Breast epithelium (tissue), 4 donors: Measurements from ENCODE around the gene CIB4. TPM values are rescaled to one million over a fixed set of nuclear protein-coding genes. Genes with fewer than 3 reads are reported as not detected.

ENCODE experiments used
- DNase-seq, 2 donors: peaks; one replicate each; pipeline ENCODE4 v3.0.0-alpha.2; 2019; ENCODE audit warnings: low spot score in 2 of 2
- H3K27ac ChIP-seq, 2 donors: fragments of 200-600 bp; sonication (generic) in 1 of 2; one replicate each; pipeline ENCODE4 v1.5.1; 2016 to 2019; ENCODE audit warnings: mild to moderate bottlenecking in 1 of 2
- H3K27me3 ChIP-seq, 2 donors: fragments of 200-600 bp; sonication (generic) in 1 of 2; one replicate each; pipeline versions ENCODE4 v1.5.1 to v1.6.0; 2017 to 2019; ENCODE audit warnings: control low read depth in 1 of 2, mild to moderate bottlenecking in 1 of 2
- H3K36me3 ChIP-seq: fragments of 200-600 bp; one replicate; pipeline ENCODE4 v1.5.1; 2019
- H3K4me1 ChIP-seq, 2 donors: fragments of 200-600 bp; sonication (generic); one replicate each; pipeline ENCODE4 v1.5.1; 2016 to 2019; ENCODE audit warnings: control low read depth in 1 of 2
- H3K4me3 ChIP-seq, 3 donors: fragments of 200-600 bp; sonication (generic); 1 replicate in 2 of 3; 2 replicates in 1 of 3; pipeline ENCODE4 v1.5.1; 2016 to 2019; ENCODE audit warnings: mild to moderate bottlenecking in 3 of 3, moderate library complexity in 2 of 3
- H3K9me3 ChIP-seq, 2 donors: fragments of 200-600 bp; sonication (generic) in 1 of 2; one replicate each; pipeline ENCODE4 v1.5.1; 2016 to 2019; ENCODE audit warnings: control low read depth in 1 of 2
- CTCF ChIP-seq, 3 donors: fragments of 450-650 bp; IDR thresholded peaks; one replicate each; pipeline ENCODE4 v1.5.1; 2016 to 2017; ENCODE audit warnings: antibody characterized with exemption in 3 of 3, mild to moderate bottlenecking in 3 of 3, moderate library complexity in 3 of 3
- POLR2A ChIP-seq: fragments of 450-650 bp; IDR thresholded peaks from one replicate; pipeline ENCODE4 v1.6.1; 2016; ENCODE audit warnings: antibody characterized with exemption, mild to moderate bottlenecking, moderate library complexity
- POLR2AphosphoS5 ChIP-seq, 3 donors: sonication (generic); formaldehyde crosslinking; IDR thresholded peaks; one replicate each; pipeline ENCODE4 v1.6.1; 2017; ENCODE audit warnings: antibody characterized with exemption in 3 of 3
- intact Hi-C: fragments of 100-400 bp; cut with DNase I; formaldehyde crosslinking; loops from one replicate; pipeline ENCODE4 v1.15.1; 2023; ENCODE audit warnings: low total_unique reads
- total RNA-seq, 3 donors: library from RNA; depleted of rRNA; stranded (reverse); fragments of >200 nt; gene quantifications; one replicate each; pipeline ENCODE4 v1.1.0, GENCODE V29; 2016

Gene CIB4
- total RNA-seq, 3 donors from 2014 or later: not detected

GRCh38 chr2:26675651-26676255 is 34.6 kb upstream of the CIB4 start:
- H3K4me1 ChIP-seq: no peaks in the 10 kb centered on the region
- no peak overlapping the region for H3K4me3 ChIP-seq
- DNase-seq: peak in 1 of 2 donors; percentile 43
- H3K27ac ChIP-seq: no peak overlapping the region
- TF ChIP-seq POLR2AphosphoS5 (IDR thresholded peaks at IDR 0.05): no peak
- no peak for TF ChIP-seq CTCF (IDR thresholded peaks at IDR 0.05)
- TF ChIP-seq POLR2A: no peak
- intact Hi-C loops: no loop called here
- H3K27me3 ChIP-seq: no peaks in the 10 kb centered on the region
- no peaks in the 10 kb centered on the region for H3K9me3 ChIP-seq
- no peaks in the 10 kb centered on the region for H3K36me3 ChIP-seq

GRCh38 chr2:26674771-26675170 is 33.6 kb upstream of the CIB4 start:
- Histone ChIP-seq H3K9me3 (no peaks in the 10 kb centered on the region), H3K4me1 (no peaks in the 10 kb centered on the region), H3K4me3 (no peak overlapping the region), H3K27ac (no peak overlapping the region), H3K27me3 (no peaks in the 10 kb centered on the region), H3K36me3 (no peaks in the 10 kb centered on the region)
- intact Hi-C loops: no loop called here
- TF ChIP-seq CTCF (IDR thresholded peaks at IDR 0.05) (no peak), POLR2AphosphoS5 (IDR thresholded peaks at IDR 0.05) (no peak), POLR2A (no peak)
- DNase-seq: peak in 1 of 2 donors; percentile 50

- Histone ChIP-seq H3K4me3 (no peak overlapping the region), H3K27me3 (no peaks in the 10 kb centered on the region), H3K36me3 (no peaks in the 10 kb centered on the region), H3K27ac (no peak overlapping the region), H3K4me1 (no peaks in the 10 kb centered on the region), H3K9me3 (no peaks in the 10 kb centered on the region)
- peak in 1 of 2 donors; percentile 22 for DNase-seq
- intact Hi-C loops: no loop called here
- TF ChIP-seq CTCF (IDR thresholded peaks at IDR 0.05) (no peak), POLR2A (no peak), POLR2AphosphoS5 (IDR thresholded peaks at IDR 0.05) (no peak)
Observed at GRCh38 chr2:26674002-26674751, 33.0 kb upstream of the CIB4 start.

GRCh38 chr2:26672818-26673393 is 31.7 kb upstream of the CIB4 start:
- TF ChIP-seq POLR2A (no peak), POLR2AphosphoS5 (IDR thresholded peaks at IDR 0.05) (no peak)
- intact Hi-C loops: no loop called here

GRCh38 chr2:26672112-26672817 is 31.1 kb upstream of the CIB4 start:
- Histone ChIP-seq H3K9me3 (no peaks in the 10 kb centered on the region), H3K36me3 (no peaks in the 10 kb centered on the region), H3K27me3 (no peaks in the 10 kb centered on the region), H3K4me1 (no peaks in the 10 kb centered on the region), H3K27ac (no peak overlapping the region), H3K4me3 (no peak overlapping the region)
- no peak for TF ChIP-seq CTCF (IDR thresholded peaks at IDR 0.05)
- TF ChIP-seq POLR2A: no peak
- no peak for TF ChIP-seq POLR2AphosphoS5 (IDR thresholded peaks at IDR 0.05)
- peak in 1 of 2 donors; percentile 15 for DNase-seq
- intact Hi-C loops: no loop called here

More at GRCh38 chr2:26672818-26673393, 31.7 kb upstream of the CIB4 start:
- H3K4me3 ChIP-seq: no peak overlapping the region
- no peaks in the 10 kb centered on the region for H3K36me3 ChIP-seq
- DNase-seq: peak in 1 of 2 donors; percentile 37
- no peaks in the 10 kb centered on the region for H3K4me1 ChIP-seq
- no peaks in the 10 kb centered on the region for H3K27me3 ChIP-seq
- no peak overlapping the region for H3K27ac ChIP-seq
- no peaks in the 10 kb centered on the region for H3K9me3 ChIP-seq
